ENCODE data around the gene RTBDN.
"Not testable (repeated sequence)": the region's sequence is repeated elsewhere in the genome, so short reads cannot be mapped to it uniquely, and the experiment has no call there.

Gene RTBDN

GRCh38 chr19:12817810-12818209, 16.6 kb downstream of the RTBDN start:
- DNase-seq (ENCODE audit: low read depth), result not testable (repeated sequence)

GRCh38 chr19:12817188-12817587, 17.2 kb downstream of the RTBDN start:
- not testable (repeated sequence) for DNase-seq (ENCODE audit: low read depth)

- no peak for DNase-seq (ENCODE audit: low read depth)
Observed at GRCh38 chr19:12815088-12815487, 19.3 kb downstream of the RTBDN start.

GRCh38 chr19:12806242-12807081, 27.9 kb downstream of the RTBDN start, which contains the start of gene RNASEH2A:
Gene RNASEH2A (plus strand): TSS chr19:12806584. CDS start chr19:12806674, 90 bp downstream.
- peak; percentile 78 for DNase-seq (ENCODE audit: low read depth)

GRCh38 chr19:12804051-12804450, 30.3 kb downstream of the RTBDN start:
- no peak for DNase-seq (ENCODE audit: low read depth)

GRCh38 chr19:12802267-12803106, 31.9 kb downstream of the RTBDN start:
- no peak for DNase-seq (ENCODE audit: low read depth)

GRCh38 chr19:12801466-12802266, 32.7 kb downstream of the RTBDN start, which contains the start of the genes PRDX2 and THSD8:
Gene PRDX2 (minus strand): TSS chr19:12801800. CDS start chr19:12801261, 539 bp downstream.
Gene THSD8 (plus strand): TSS chr19:12802069. CDS start chr19:12802072, 3 bp downstream.
- peak; percentile 51 for DNase-seq (ENCODE audit: low read depth)

GRCh38 chr19:12800923-12801465, 33.4 kb downstream of the RTBDN start:
- DNase-seq (ENCODE audit: low read depth), result no peak

GRCh38 chr19:12800466-12800770, 34.0 kb downstream of the RTBDN start:
- DNase-seq (ENCODE audit: low read depth), result no peak

- no peak for DNase-seq (ENCODE audit: low read depth)
Observed at GRCh38 chr19:12799742-12800465, 34.5 kb downstream of the RTBDN start.

- DNase-seq (ENCODE audit: low read depth), result not testable (repeated sequence)
Observed at GRCh38 chr19:12797607-12798006, 36.8 kb downstream of the RTBDN start.

- no peak for DNase-seq (ENCODE audit: low read depth)
Observed at GRCh38 chr19:12797141-12797587, 37.2 kb downstream of the RTBDN start.

- peak; percentile 65 for DNase-seq (ENCODE audit: low read depth)
Observed at GRCh38 chr19:12796146-12797071, 38.0 kb downstream of the RTBDN start.

GRCh38 chr19:12794971-12795381, 39.4 kb downstream of the RTBDN start:
- DNase-seq (ENCODE audit: low read depth), result no peak

GRCh38 chr19:12794196-12794941, 40.0 kb downstream of the RTBDN start:
- DNase-seq (ENCODE audit: low read depth), result no peak

GRCh38 chr19:12793290-12794195, 40.8 kb downstream of the RTBDN start:
- DNase-seq (ENCODE audit: low read depth), result peak; percentile 87

GRCh38 chr19:12792853-12793289, 41.5 kb downstream of the RTBDN start:
- DNase-seq (ENCODE audit: low read depth), result no peak
